Right lobe of liver (tissue), 4 donors: ENCODE data around the gene MAST3.

Source experiments
- POLR2A ChIP-seq: fragments of 450-650 bp; IDR thresholded peaks from one replicate; pipeline ENCODE4 v1.6.1; 2017; ENCODE audit warnings: antibody characterized with exemption, mild to moderate bottlenecking
- TF ChIP-seq, protein P1 (sequence below), 4 donors: fragments of 200-600 bp in 3 of 4; fragments of 450-650 bp in 1 of 4; IDR thresholded peaks; one replicate each; pipeline versions ENCODE4 v1.5.1 to v1.8.0; 2016 to 2022; ENCODE audit warnings: antibody characterized with exemption in 4 of 4, mild to moderate bottlenecking in 2 of 4
- donor health status: DM: no; HTN: no; CAD: no.
- donor health status: DM: no; HTN: no; CAD: no.
- donor health status: DM: no; HTN: yes; CAD: no.

DNA sequence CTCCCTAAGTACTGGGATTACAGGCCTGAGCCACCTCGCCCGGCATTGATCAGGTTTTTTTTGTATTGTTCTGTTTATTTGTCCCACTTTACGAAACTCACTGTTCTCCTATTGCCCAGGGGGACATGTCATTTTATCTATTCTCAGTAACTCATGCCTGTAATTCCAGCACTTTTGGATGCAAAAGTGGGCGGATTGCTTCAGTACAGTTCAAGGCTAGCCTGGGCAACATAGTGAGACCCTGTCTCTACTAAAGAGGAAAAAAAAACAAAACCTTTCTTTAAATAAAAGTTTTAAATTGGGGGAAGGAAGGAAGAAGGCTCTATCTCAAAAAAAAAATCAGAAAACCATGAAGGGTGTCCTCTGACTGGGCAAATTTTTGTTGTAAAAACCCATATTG lies 92.7 kb downstream of the MAST3 start:
- TF ChIP-seq POLR2A, result no peak
- TF ChIP-seq, protein P1, sequence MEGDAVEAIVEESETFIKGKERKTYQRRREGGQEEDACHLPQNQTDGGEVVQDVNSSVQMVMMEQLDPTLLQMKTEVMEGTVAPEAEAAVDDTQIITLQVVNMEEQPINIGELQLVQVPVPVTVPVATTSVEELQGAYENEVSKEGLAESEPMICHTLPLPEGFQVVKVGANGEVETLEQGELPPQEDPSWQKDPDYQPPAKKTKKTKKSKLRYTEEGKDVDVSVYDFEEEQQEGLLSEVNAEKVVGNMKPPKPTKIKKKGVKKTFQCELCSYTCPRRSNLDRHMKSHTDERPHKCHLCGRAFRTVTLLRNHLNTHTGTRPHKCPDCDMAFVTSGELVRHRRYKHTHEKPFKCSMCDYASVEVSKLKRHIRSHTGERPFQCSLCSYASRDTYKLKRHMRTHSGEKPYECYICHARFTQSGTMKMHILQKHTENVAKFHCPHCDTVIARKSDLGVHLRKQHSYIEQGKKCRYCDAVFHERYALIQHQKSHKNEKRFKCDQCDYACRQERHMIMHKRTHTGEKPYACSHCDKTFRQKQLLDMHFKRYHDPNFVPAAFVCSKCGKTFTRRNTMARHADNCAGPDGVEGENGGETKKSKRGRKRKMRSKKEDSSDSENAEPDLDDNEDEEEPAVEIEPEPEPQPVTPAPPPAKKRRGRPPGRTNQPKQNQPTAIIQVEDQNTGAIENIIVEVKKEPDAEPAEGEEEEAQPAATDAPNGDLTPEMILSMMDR (IDR thresholded peaks at IDR 0.05), result no peak
